H1 (cell line): ENCODE results near the gene EML5.

Experiments
- JUND ChIP-seq: IDR thresholded peaks from 2 replicates; pipeline ENCODE4 v1.6.1; 2011; ENCODE audit warnings: mild to moderate bottlenecking, improper control_type of control experiment, low read length
- POLR2A ChIP-seq, 2 experiments: IDR thresholded peaks; 1 replicate in 1 of 2; 2 replicates in 1 of 2; pipeline ENCODE4 v1.6.1; 2011; ENCODE audit warnings: low read depth in 2 of 2, low read length in 2 of 2, mild to moderate bottlenecking in 2 of 2; ENCODE audit errors: control extremely low read depth in 1 of 2
- TF ChIP-seq, protein P1 (sequence below): IDR thresholded peaks from 2 replicates; pipeline ENCODE4 v1.6.1; 2012; ENCODE audit warnings: inconsistent platforms
- TF ChIP-seq, protein P2 (sequence below), 3 experiments: IDR thresholded peaks; 1 replicate in 2 of 3; 2 replicates in 1 of 3; pipeline versions ENCODE4 v1.5.1 to v1.6.1; 2011; ENCODE audit warnings: low read length in 3 of 3, mild to moderate bottlenecking in 3 of 3, inconsistent platforms in 2 of 3, low read depth in 1 of 3, moderate library complexity in 1 of 3; ENCODE audit not compliant: insufficient read depth in 1 of 3; ENCODE audit errors: control extremely low read depth in 1 of 3

DNA sequence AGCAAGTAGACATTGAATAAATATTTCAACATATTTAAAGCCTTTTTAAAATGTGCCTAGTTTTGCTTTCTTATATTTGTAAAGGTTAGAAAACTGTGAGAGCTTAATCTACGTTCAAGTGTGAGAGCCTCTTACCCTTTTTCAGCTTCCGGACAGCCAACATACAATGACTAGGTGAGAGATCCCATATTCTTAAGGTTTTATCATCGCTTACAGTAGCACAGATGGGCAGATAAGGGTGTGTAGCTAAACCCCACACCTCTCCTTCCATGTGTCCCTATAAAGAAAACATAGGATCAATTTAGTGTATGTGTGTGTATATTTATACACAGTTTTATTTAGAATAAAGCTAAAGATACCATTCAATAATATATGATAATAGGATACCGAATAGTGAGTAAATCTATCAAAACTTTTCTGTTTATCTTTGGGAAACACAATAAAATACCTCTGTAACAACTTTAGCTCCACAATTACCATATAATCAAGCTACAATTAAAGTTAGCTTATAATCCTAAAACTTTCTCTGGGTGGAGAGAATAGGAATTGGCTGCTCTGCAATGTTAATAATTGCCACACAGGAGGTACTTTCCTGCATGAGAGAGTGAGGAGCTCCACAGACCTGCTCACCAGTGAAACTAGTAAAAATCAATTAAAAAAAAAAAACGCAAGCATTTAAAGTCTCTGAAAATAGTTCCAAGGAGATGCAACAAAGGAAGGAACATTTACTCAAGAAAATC is 110.8 kb downstream of the EML5 start:
- TF ChIP-seq JUND: no peak
- TF ChIP-seq, protein P1, sequence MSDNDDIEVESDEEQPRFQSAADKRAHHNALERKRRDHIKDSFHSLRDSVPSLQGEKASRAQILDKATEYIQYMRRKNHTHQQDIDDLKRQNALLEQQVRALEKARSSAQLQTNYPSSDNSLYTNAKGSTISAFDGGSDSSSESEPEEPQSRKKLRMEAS: no peak
- TF ChIP-seq, protein P2, sequence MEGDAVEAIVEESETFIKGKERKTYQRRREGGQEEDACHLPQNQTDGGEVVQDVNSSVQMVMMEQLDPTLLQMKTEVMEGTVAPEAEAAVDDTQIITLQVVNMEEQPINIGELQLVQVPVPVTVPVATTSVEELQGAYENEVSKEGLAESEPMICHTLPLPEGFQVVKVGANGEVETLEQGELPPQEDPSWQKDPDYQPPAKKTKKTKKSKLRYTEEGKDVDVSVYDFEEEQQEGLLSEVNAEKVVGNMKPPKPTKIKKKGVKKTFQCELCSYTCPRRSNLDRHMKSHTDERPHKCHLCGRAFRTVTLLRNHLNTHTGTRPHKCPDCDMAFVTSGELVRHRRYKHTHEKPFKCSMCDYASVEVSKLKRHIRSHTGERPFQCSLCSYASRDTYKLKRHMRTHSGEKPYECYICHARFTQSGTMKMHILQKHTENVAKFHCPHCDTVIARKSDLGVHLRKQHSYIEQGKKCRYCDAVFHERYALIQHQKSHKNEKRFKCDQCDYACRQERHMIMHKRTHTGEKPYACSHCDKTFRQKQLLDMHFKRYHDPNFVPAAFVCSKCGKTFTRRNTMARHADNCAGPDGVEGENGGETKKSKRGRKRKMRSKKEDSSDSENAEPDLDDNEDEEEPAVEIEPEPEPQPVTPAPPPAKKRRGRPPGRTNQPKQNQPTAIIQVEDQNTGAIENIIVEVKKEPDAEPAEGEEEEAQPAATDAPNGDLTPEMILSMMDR (IDR thresholded peaks at IDR 0.05; ENCODE audit: control extremely low read depth in 1 of 3, insufficient read depth in 1 of 3, low read depth in 1 of 3, low read length in 3 of 3): no peak
- TF ChIP-seq POLR2A (IDR thresholded peaks at IDR 0.05; ENCODE audit: control extremely low read depth in 1 of 2, low read depth in 2 of 2, low read length in 2 of 2): no peak
